H9 (cell line): Measurements from ENCODE around the gene FBXW9. TPM values are rescaled to one million over a fixed set of nuclear protein-coding genes. Genes with fewer than 3 reads are reported as not detected.

ENCODE experiments used
- DNase-seq: peaks from one replicate; pipeline ENCODE4 v3.0.0-alpha.2; 2017
- H2AFZ ChIP-seq: one replicate; pipeline ENCODE4 v1.6.1; 2013; ENCODE audit warnings: mild to moderate bottlenecking, low read length, control low read depth, moderate library complexity
- H2AK5ac ChIP-seq: 2 replicates; pipeline ENCODE4 v1.6.1; 2013; ENCODE audit warnings: low read length, control low read depth, mixed read lengths; ENCODE audit not compliant: insufficient read length
- H2BK120ac ChIP-seq: one replicate; pipeline ENCODE4 v1.6.1; 2013; ENCODE audit warnings: low read depth, mild to moderate bottlenecking, low read length, control low read depth, inconsistent platforms; ENCODE audit not compliant: poor library complexity, severe bottlenecking
- H2BK12ac ChIP-seq: 2 replicates; pipeline ENCODE4 v1.6.1; 2013; ENCODE audit warnings: low read length, control low read depth, mixed read lengths, low read depth; ENCODE audit not compliant: insufficient read length
- H2BK15ac ChIP-seq: 2 replicates; pipeline ENCODE4 v1.6.1; 2013; ENCODE audit warnings: low read depth, low read length, control low read depth
- H2BK20ac ChIP-seq: one replicate; pipeline ENCODE4 v1.6.1; 2013; ENCODE audit warnings: low read depth, mild to moderate bottlenecking, low read length, control low read depth, inconsistent platforms; ENCODE audit not compliant: poor library complexity, severe bottlenecking
- H2BK5ac ChIP-seq: 2 replicates; pipeline ENCODE4 v1.6.1; 2013; ENCODE audit warnings: low read length, control low read depth, mixed read lengths; ENCODE audit not compliant: insufficient read length
- H3K14ac ChIP-seq: 2 replicates; pipeline ENCODE4 v1.6.1; 2013; ENCODE audit warnings: low read length, control low read depth; ENCODE audit not compliant: insufficient read depth
- H3K18ac ChIP-seq: 2 replicates; pipeline ENCODE4 v1.6.1; 2013; ENCODE audit warnings: low read depth, mild to moderate bottlenecking, mixed read lengths, low read length, control low read depth; ENCODE audit not compliant: insufficient read length
- H3K23ac ChIP-seq: 2 replicates; pipeline ENCODE4 v1.6.1; 2013; ENCODE audit warnings: low read length, control low read depth, mixed read lengths, low read depth; ENCODE audit not compliant: insufficient read length
- H3K23me2 ChIP-seq: 2 replicates; pipeline ENCODE4 v1.6.1; 2013; ENCODE audit warnings: low read depth, mild to moderate bottlenecking, mixed read lengths, low read length, control low read depth; ENCODE audit not compliant: insufficient read length, poor library complexity, severe bottlenecking
- H3K27ac ChIP-seq: 2 replicates; pipeline ENCODE4 v1.5.1; 2013; ENCODE audit warnings: low read length, control low read depth, mixed read lengths, low read depth; ENCODE audit not compliant: insufficient read length
- H3K27me3 ChIP-seq: 2 replicates; pipeline ENCODE4 v1.6.1; 2013; ENCODE audit warnings: low read length, control low read depth, inconsistent platforms; ENCODE audit not compliant: insufficient read depth
- H3K4ac ChIP-seq: 2 replicates; pipeline ENCODE4 v1.6.1; 2013; ENCODE audit warnings: low read depth, mild to moderate bottlenecking, control low read depth, inconsistent platforms, low read length, moderate library complexity
- H3K4me1 ChIP-seq: 2 replicates; pipeline ENCODE4 v1.6.1; 2013; ENCODE audit warnings: low read length, control low read depth, inconsistent platforms; ENCODE audit not compliant: insufficient read depth
- H3K4me2 ChIP-seq: 2 replicates; pipeline ENCODE4 v1.6.1; 2013; ENCODE audit warnings: low read length, control low read depth, mixed read lengths; ENCODE audit not compliant: insufficient read length, insufficient read depth
- H3K56ac ChIP-seq: 2 replicates; pipeline ENCODE4 v1.6.1; 2013; ENCODE audit warnings: low read depth, mild to moderate bottlenecking, mixed read lengths, low read length, control low read depth; ENCODE audit not compliant: insufficient read length
- H3K79me1 ChIP-seq: 2 replicates; pipeline ENCODE4 v1.6.1; 2013; ENCODE audit warnings: low read depth, mild to moderate bottlenecking, moderate library complexity, low read length, control low read depth, inconsistent platforms; ENCODE audit not compliant: insufficient read depth, poor library complexity, severe bottlenecking
- H3K79me2 ChIP-seq: 2 replicates; pipeline ENCODE4 v1.6.1; 2013; ENCODE audit warnings: low read length, control low read depth, inconsistent platforms; ENCODE audit not compliant: insufficient read depth
- H3K9ac ChIP-seq: 2 replicates; pipeline ENCODE4 v1.6.1; 2013; ENCODE audit warnings: low read length, control low read depth, mixed read lengths; ENCODE audit not compliant: insufficient read length; ENCODE audit errors: extremely low read depth
- H3K9me3 ChIP-seq: one replicate; pipeline ENCODE4 v1.6.1; 2013; ENCODE audit warnings: low read depth, low read length, inconsistent platforms; ENCODE audit not compliant: control insufficient read depth
- H3T11ph ChIP-seq: one replicate; pipeline ENCODE4 v1.6.1; 2013; ENCODE audit warnings: mild to moderate bottlenecking, low read length, control low read depth, inconsistent platforms
- H4K20me1 ChIP-seq: one replicate; pipeline ENCODE4 v1.6.1; 2013; ENCODE audit not compliant: control insufficient read depth, insufficient read length, insufficient read depth
- H4K5ac ChIP-seq: 2 replicates; pipeline ENCODE4 v1.6.1; 2013; ENCODE audit warnings: low read depth, mild to moderate bottlenecking, mixed read lengths, low read length, control low read depth; ENCODE audit not compliant: insufficient read length
- H4K8ac ChIP-seq: replicated peaks from 2 replicates; pipeline ENCODE4 v1.6.1; 2013; ENCODE audit warnings: low read length, control low read depth, mixed read lengths, low read depth; ENCODE audit not compliant: insufficient read length
- H4K91ac ChIP-seq: 2 replicates; pipeline ENCODE4 v1.6.1; 2013; ENCODE audit warnings: low read depth, mild to moderate bottlenecking, moderate library complexity, mixed read lengths, low read length, control low read depth; ENCODE audit not compliant: insufficient read length
- H3K27ac Mint-ChIP-seq, 3 experiments: 2 replicates in 2 of 3; 3 replicates in 1 of 3; pipeline ENCODE4 v1.8.0; 2020 to 2021; ENCODE audit warnings: mixed read lengths in 3 of 3, mild to moderate bottlenecking in 1 of 3, moderate library complexity in 1 of 3
- H3K27me3 Mint-ChIP-seq: 2 replicates; pipeline ENCODE4 v1.8.0; 2021; ENCODE audit warnings: low read depth, mild to moderate bottlenecking, moderate library complexity, mixed read lengths
- H3K36me3 Mint-ChIP-seq, 3 experiments: 2 replicates in 2 of 3; 3 replicates in 1 of 3; pipeline ENCODE4 v1.8.0; 2020 to 2021; ENCODE audit warnings: low read depth in 3 of 3, mixed read lengths in 3 of 3; ENCODE audit not compliant: insufficient read depth in 1 of 3
- H3K4me1 Mint-ChIP-seq, 2 experiments: 2 replicates each; pipeline ENCODE4 v1.8.0; 2020; ENCODE audit warnings: mixed read lengths in 2 of 2
- H3K4me3 Mint-ChIP-seq, 2 experiments: 2 replicates in 1 of 2; 3 replicates in 1 of 2; pipeline ENCODE4 v1.8.0; 2020 to 2021; ENCODE audit warnings: mild to moderate bottlenecking in 2 of 2, mixed read lengths in 2 of 2, moderate library complexity in 1 of 2
- H3K9me3 Mint-ChIP-seq, 2 experiments: 2 replicates in 1 of 2; 3 replicates in 1 of 2; pipeline ENCODE4 v1.8.0; 2020; ENCODE audit warnings: mild to moderate bottlenecking in 2 of 2, mixed read lengths in 2 of 2, moderate library complexity in 1 of 2
- CTCF ChIP-seq: fragments of 200-600 bp; sonication (generic); conservative IDR thresholded peaks from 3 replicates; pipeline ENCODE4 v1.8.0; 2021; ENCODE audit warnings: antibody characterized with exemption, mild to moderate bottlenecking
- WGBS: extraction: QIAGEN DNeasy Blood & Tissue Kit; methylation state at CpG from one replicate; pipeline ENCODE4 v1.1.7; 2013; ENCODE audit warnings: missing lambda C conversion rate, low lambda C conversion rate, mixed read lengths; ENCODE audit not compliant: insufficient read length; ENCODE audit errors: extremely low coverage; 5-methylcytosine and 5-hydroxymethylcytosine counted together
- total RNA-seq: library from RNA; stranded (reverse); gene quantifications from 2 replicates; pipeline ENCODE4 v1.2.1, GENCODE V29; 2021

FBXW9 gene
- total RNA-seq, 1 experiment from 2014 or later = 11.7 TPM

- peaks cover 4% of the 10 kb centered on the region for H3K23me2 ChIP-seq
Observed at GRCh38 chr19:12695514-12695913, 917 bp downstream of the FBXW9 start.

More at GRCh38 chr19:12695514-12695913, 917 bp downstream of the FBXW9 start:
- peaks cover 2 to 22% (median 14%) of the 10 kb centered on the region in 3 experiments; a peak in 6 of 7 replicates for H3K36me3 Mint-ChIP-seq
- no CpG with 5 or more reads among the region's 1 CpG for WGBS
- H3K56ac ChIP-seq = no peak overlapping the region
- no peaks in the 10 kb centered on the region; the same call in 1 of the 2 replicates for H3K27me3 Mint-ChIP-seq
- peak overlapping the region; percentile 81 for H3K4me2 ChIP-seq
- no peak overlapping the region for H2BK5ac ChIP-seq
- H3T11ph ChIP-seq = no peak overlapping the region
- H4K20me1 ChIP-seq = peaks cover 3% of the 10 kb centered on the region
- H2BK20ac ChIP-seq = no peak overlapping the region
- H3K4me1 ChIP-seq = 0 out of 2 replicates have a peak, but pooled peaks cover 2% of the 10 kb centered on the region
- peak overlapping the region; percentile 82 to 89 for H3K4me3 Mint-ChIP-seq
- H3K79me1 ChIP-seq = no peaks in the 10 kb centered on the region
- no peak overlapping the region for H3K14ac ChIP-seq
- no peak overlapping the region for H3K18ac ChIP-seq
- TF ChIP-seq CTCF = no peak
- no peak for DNase-seq
- no peaks in the 10 kb centered on the region for H3K27me3 ChIP-seq
- H4K5ac ChIP-seq = no peak overlapping the region
- H2AFZ ChIP-seq = no peak overlapping the region
- H3K4ac ChIP-seq = no peak overlapping the region
- H3K9me3 Mint-ChIP-seq = no peaks in the 10 kb centered on the region
- no peak overlapping the region for H2BK15ac ChIP-seq
- no peak overlapping the region for H2AK5ac ChIP-seq
- H4K91ac ChIP-seq = no peak overlapping the region
- H2BK12ac ChIP-seq = no peak overlapping the region
- no peaks in the 10 kb centered on the region for H3K79me2 ChIP-seq
- peak overlapping the region in 1 of 3 experiments; percentile 70; a peak in 1 of 7 replicates for H3K27ac Mint-ChIP-seq
- no peaks in the 10 kb centered on the region for H3K9me3 ChIP-seq
- H4K8ac ChIP-seq = no peak overlapping the region
- H3K23ac ChIP-seq = no peak overlapping the region
- H2BK120ac ChIP-seq = no peak overlapping the region
- 0 out of 4 replicates have a peak, but pooled peaks cover 0 to 2% of the 10 kb centered on the region in 2 experiments for H3K4me1 Mint-ChIP-seq
- no peak overlapping the region for H3K27ac ChIP-seq
- no peak overlapping the region for H3K9ac ChIP-seq
